ENCODE measurements around the gene PPP1R3E.

DNA sequence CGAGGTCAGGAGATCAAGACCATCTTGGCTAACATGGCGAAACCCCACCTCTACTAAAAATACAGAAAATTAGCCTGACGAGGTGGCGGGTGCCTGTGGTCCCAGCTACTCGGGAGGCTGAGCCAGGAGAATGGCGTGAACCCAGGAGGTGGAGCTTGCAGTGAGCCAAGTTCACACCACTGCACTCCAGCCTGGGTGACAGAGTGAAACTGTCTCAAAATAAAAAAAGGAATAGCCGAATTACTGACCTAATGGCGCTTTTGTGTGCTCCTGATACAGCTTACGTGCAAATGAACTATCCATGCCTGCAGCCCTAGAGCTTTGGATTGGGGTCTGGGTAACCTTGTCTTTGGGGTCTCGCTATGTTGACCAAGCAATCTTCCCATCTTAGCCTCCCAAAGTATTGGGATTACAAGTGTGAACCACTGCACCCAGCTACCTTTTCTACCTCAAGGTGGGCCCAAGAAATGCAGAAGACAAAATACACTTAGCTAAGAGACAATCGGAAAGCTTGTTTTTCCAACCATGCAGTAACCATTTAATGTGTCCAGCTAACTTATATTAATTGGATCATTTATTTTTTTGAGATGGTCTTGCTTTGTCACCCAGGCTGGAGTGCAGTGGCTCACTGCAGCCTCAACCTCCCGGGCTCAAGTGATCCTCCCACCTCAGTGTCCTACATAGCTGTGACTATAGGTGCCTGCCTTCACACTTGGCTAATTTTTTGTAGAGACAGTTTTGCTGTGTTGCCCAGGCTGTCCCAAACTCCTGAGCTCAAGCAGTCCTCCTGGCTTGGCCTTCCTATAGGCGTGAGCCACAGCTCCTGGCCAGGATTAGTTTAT lies 24.1 kb upstream of the PPP1R3E start:
- TF ChIP-seq EP300 (IDR thresholded peaks at IDR 0.05) (no peak), POLR2A (IDR thresholded peaks at IDR 0.05; ENCODE audit: low read depth) (no peak), CTCF (IDR thresholded peaks at IDR 0.05) (no peak), POLR2AphosphoS5 (IDR thresholded peaks at IDR 0.05) (no peak)
